Activated naive CD4-positive, alpha-beta T cell treated with anti-CD3 and anti-CD28 coated beads for 36 hours (primary cell): Measurements from ENCODE around the gene SNX20. TPM values are rescaled to one million over a fixed set of nuclear protein-coding genes. Genes with fewer than 3 reads are reported as not detected.

Experiments used
- CTCF ChIA-PET: fragments of 350-600 bp; sonication (Branson Sonifier 250); formaldehyde crosslinking; loops from one replicate; lab custom pipeline; 2021; ENCODE audit warnings: antibody characterized with exemption; lab: Charles Lee
- DNase-seq: peaks from one replicate; pipeline ENCODE4 v3.0.0-alpha.2; 2020
- H3K27ac Mint-ChIP-seq: one replicate; pipeline ENCODE4 v1.8.0; 2021; ENCODE audit warnings: mild to moderate bottlenecking, mixed read lengths
- H3K27me3 Mint-ChIP-seq: one replicate; pipeline ENCODE4 v1.8.0; 2021; ENCODE audit warnings: low read depth, mixed read lengths
- H3K36me3 Mint-ChIP-seq: one replicate; pipeline ENCODE4 v1.8.0; 2021; ENCODE audit warnings: low read depth, mixed read lengths
- H3K4me1 Mint-ChIP-seq: one replicate; pipeline ENCODE4 v1.8.0; 2021; ENCODE audit warnings: low read depth, mixed read lengths
- H3K4me3 Mint-ChIP-seq: one replicate; pipeline ENCODE4 v1.8.0; 2021; ENCODE audit warnings: mild to moderate bottlenecking, moderate library complexity, mixed read lengths
- H3K9me3 Mint-ChIP-seq: one replicate; pipeline ENCODE4 v1.8.0; 2021; ENCODE audit warnings: mixed read lengths
- intact Hi-C: fragments of 100-400 bp; cut with micrococcal nuclease; formaldehyde crosslinking; loops from one replicate; pipeline ENCODE4 v1.15.1; 2023
- total RNA-seq, 2 experiments: library from RNA; stranded (reverse); gene quantifications; one replicate each; pipeline ENCODE4 v1.2.3, GENCODE V29; 2021

Gene SNX20
- total RNA-seq, 2 experiments from 2014 or later = 29.6 to 30.3 TPM

GRCh38 chr16:50712956-50713355, 31.8 kb upstream of the SNX20 start:
- Mint-ChIP-seq H3K4me3 (no peak overlapping the region), H3K36me3 (no peaks in the 10 kb centered on the region), H3K27ac (no peak overlapping the region), H3K27me3 (no peaks in the 10 kb centered on the region), H3K9me3 (no peaks in the 10 kb centered on the region), H3K4me1 (peaks cover 38% of the 10 kb centered on the region)
- DNase-seq = no peak
- intact Hi-C loops = no loop called here
- CTCF ChIA-PET = no interaction called here

- CTCF ChIA-PET = no interaction called here
- no peaks in the 10 kb centered on the region for H3K9me3 Mint-ChIP-seq
- no peak overlapping the region for H3K4me3 Mint-ChIP-seq
- peaks cover 42% of the 10 kb centered on the region for H3K4me1 Mint-ChIP-seq
- no peaks in the 10 kb centered on the region for H3K27me3 Mint-ChIP-seq
- no peak for DNase-seq
- no peak overlapping the region for H3K27ac Mint-ChIP-seq
- intact Hi-C loops = no loop called here
- no peaks in the 10 kb centered on the region for H3K36me3 Mint-ChIP-seq
Observed at GRCh38 chr16:50712560-50712898, 31.4 kb upstream of the SNX20 start.

- CTCF ChIA-PET = no interaction called here
- no peak for DNase-seq
- Mint-ChIP-seq H3K36me3 (no peaks in the 10 kb centered on the region), H3K4me3 (no peak overlapping the region), H3K9me3 (no peaks in the 10 kb centered on the region), H3K4me1 (peaks cover 45% of the 10 kb centered on the region), H3K27me3 (no peaks in the 10 kb centered on the region), H3K27ac (no peak overlapping the region)
- intact Hi-C loops = no loop called here
Observed at GRCh38 chr16:50711862-50712559, 30.9 kb upstream of the SNX20 start.

- Mint-ChIP-seq H3K27ac (no peak overlapping the region), H3K4me1 (peaks cover 45% of the 10 kb centered on the region), H3K9me3 (no peaks in the 10 kb centered on the region), H3K4me3 (no peak overlapping the region), H3K36me3 (no peaks in the 10 kb centered on the region), H3K27me3 (no peaks in the 10 kb centered on the region)
- CTCF ChIA-PET = no interaction called here
- intact Hi-C loops = no loop called here
- DNase-seq = no peak
Observed at GRCh38 chr16:50711040-50711439, 29.9 kb upstream of the SNX20 start.

- no peak for DNase-seq
- intact Hi-C loops = no loop called here
- CTCF ChIA-PET = interaction anchor here (0.7 to 2.4 kb wide), 2 partner anchors 11 to 42 kb away, joined by 3 to 12 read pairs; no protein-coding TSS in a partner anchor
- Mint-ChIP-seq H3K9me3 (peaks cover 10% of the 10 kb centered on the region), H3K36me3 (peaks cover 6% of the 10 kb centered on the region), H3K27me3 (no peaks in the 10 kb centered on the region), H3K27ac (no peak overlapping the region), H3K4me3 (no peak overlapping the region), H3K4me1 (peaks cover 45% of the 10 kb centered on the region)
Observed at GRCh38 chr16:50709980-50710379, 28.9 kb upstream of the SNX20 start.

- no peak for DNase-seq
- peak overlapping the region; percentile 77 for H3K27ac Mint-ChIP-seq
- no peaks in the 10 kb centered on the region for H3K27me3 Mint-ChIP-seq
- H3K4me1 Mint-ChIP-seq = peaks cover 43% of the 10 kb centered on the region
- H3K4me3 Mint-ChIP-seq = peak overlapping the region; percentile 41
- H3K9me3 Mint-ChIP-seq = peaks cover 17% of the 10 kb centered on the region
- CTCF ChIA-PET = interaction anchor here (0.5 to 2.4 kb wide), 10 partner anchors 12 to 554 kb away, joined by 3 to 12 read pairs (median 3); partner anchors contain the start of gene CYLD
- peaks cover 12% of the 10 kb centered on the region for H3K36me3 Mint-ChIP-seq
- intact Hi-C loops = no loop called here
Observed at GRCh38 chr16:50709061-50709684, 28.1 kb upstream of the SNX20 start.

GRCh38 chr16:50708373-50709060, 27.4 kb upstream of the SNX20 start:
- CTCF ChIA-PET = interaction anchor here (0.5 to 2.4 kb wide), 10 partner anchors 12 to 553 kb away, joined by 3 to 12 read pairs (median 3); partner anchors contain the start of gene CYLD

GRCh38 chr16:50706250-50706649, 25.1 kb upstream of the SNX20 start:
- DNase-seq = no peak
- Mint-ChIP-seq H3K27me3 (no peaks in the 10 kb centered on the region), H3K36me3 (peaks cover 19% of the 10 kb centered on the region), H3K4me3 (no peak overlapping the region), H3K4me1 (peaks cover 38% of the 10 kb centered on the region), H3K27ac (no peak overlapping the region), H3K9me3 (peaks cover 23% of the 10 kb centered on the region)
- CTCF ChIA-PET = no interaction called here
- intact Hi-C loops = no loop called here

More at GRCh38 chr16:50708373-50709060, 27.4 kb upstream of the SNX20 start:
- peak; percentile 51 for DNase-seq
- Mint-ChIP-seq H3K9me3 (peaks cover 23% of the 10 kb centered on the region), H3K4me1 (peaks cover 43% of the 10 kb centered on the region), H3K27me3 (no peaks in the 10 kb centered on the region), H3K4me3 (peak overlapping the region; percentile 22), H3K27ac (peak overlapping the region; percentile 77), H3K36me3 (peaks cover 19% of the 10 kb centered on the region)
- intact Hi-C loops = loop anchor here (1.0 kb wide), 1 partner anchor 8 kb away; no protein-coding TSS in a partner anchor

- no peaks in the 10 kb centered on the region for H3K27me3 Mint-ChIP-seq
- intact Hi-C loops = no loop called here
- peaks cover 19% of the 10 kb centered on the region for H3K36me3 Mint-ChIP-seq
- no peak overlapping the region for H3K4me3 Mint-ChIP-seq
- peaks cover 23% of the 10 kb centered on the region for H3K9me3 Mint-ChIP-seq
- H3K4me1 Mint-ChIP-seq = peaks cover 36% of the 10 kb centered on the region
- no peak overlapping the region for H3K27ac Mint-ChIP-seq
- CTCF ChIA-PET = no interaction called here
- no peak for DNase-seq
Observed at GRCh38 chr16:50705436-50706110, 24.5 kb upstream of the SNX20 start.

GRCh38 chr16:50704245-50704644, 23.1 kb upstream of the SNX20 start:
- Mint-ChIP-seq H3K27me3 (no peaks in the 10 kb centered on the region), H3K4me3 (no peak overlapping the region), H3K4me1 (peaks cover 35% of the 10 kb centered on the region), H3K9me3 (peaks cover 23% of the 10 kb centered on the region), H3K27ac (no peak overlapping the region), H3K36me3 (peaks cover 19% of the 10 kb centered on the region)
- no peak for DNase-seq
- CTCF ChIA-PET = interaction anchor here (0.9 kb wide), 1 partner anchor 32 kb away, joined by 4 read pairs; no protein-coding TSS in a partner anchor
- intact Hi-C loops = no loop called here

GRCh38 chr16:50702725-50703124, 21.6 kb upstream of the SNX20 start:
- DNase-seq = no peak
- peaks cover 19% of the 10 kb centered on the region for H3K36me3 Mint-ChIP-seq
- H3K27me3 Mint-ChIP-seq = no peaks in the 10 kb centered on the region
- H3K9me3 Mint-ChIP-seq = peaks cover 23% of the 10 kb centered on the region
- H3K27ac Mint-ChIP-seq = no peak overlapping the region
- no peak overlapping the region for H3K4me3 Mint-ChIP-seq
- CTCF ChIA-PET = interaction anchor here (1.2 to 1.8 kb wide), 3 partner anchors 25 to 104 kb away, joined by 3 to 5 read pairs (median 3); no protein-coding TSS in a partner anchor
- peaks cover 35% of the 10 kb centered on the region for H3K4me1 Mint-ChIP-seq
- intact Hi-C loops = no loop called here
